Measurements from ENCODE around the gene CACNA1E.

DNA sequence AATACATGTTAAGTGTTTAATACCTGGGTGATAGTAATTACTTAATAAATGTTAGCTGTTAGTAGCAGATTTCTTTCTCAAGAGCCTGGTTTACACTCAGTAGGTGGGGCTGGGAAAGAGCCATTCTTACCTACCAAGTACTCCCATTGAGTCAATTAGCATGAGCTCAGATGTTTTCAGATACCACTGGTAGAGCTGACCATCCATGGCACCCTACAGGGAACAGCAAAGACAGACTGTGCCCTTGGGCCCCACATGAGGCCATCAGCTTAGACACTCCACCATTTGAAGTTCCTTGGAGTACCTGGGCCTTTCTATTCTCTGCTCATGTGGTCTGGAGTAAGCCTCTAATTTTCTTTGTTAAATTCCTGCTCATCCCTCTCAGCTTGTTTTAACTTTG is 179.3 kb downstream of the CACNA1E start:
- TF ChIP-seq POLR2AphosphoS5 (IDR thresholded peaks at IDR 0.05; ENCODE audit: low read depth, low read length), result no peak
- TF ChIP-seq SIN3A (IDR thresholded peaks at IDR 0.05; ENCODE audit: borderline replicate concordance, insufficient read depth, low read length), result no peak

Measured in PFSK-1 (cell line).